Vagina (tissue), 2 donors: Measurements from ENCODE around the gene PIK3R1. TPM values are rescaled to one million over a fixed set of nuclear protein-coding genes. Genes with fewer than 3 reads are reported as not detected.

Experiments used
- DNase-seq, 2 donors: peaks; one replicate each; pipeline ENCODE4 v3.0.0-alpha.2; 2017; ENCODE audit errors: extremely low spot score in 2 of 2
- H3K27ac ChIP-seq: fragments of 200-600 bp; sonication (generic); one replicate; pipeline ENCODE4 v1.5.1; 2019
- H3K27me3 ChIP-seq: fragments of 200-600 bp; sonication (generic); one replicate; pipeline ENCODE4 v1.5.1; 2019
- H3K36me3 ChIP-seq, 2 donors: fragments of 200-600 bp; sonication (generic); one replicate each; pipeline ENCODE4 v1.5.1; 2017 to 2019
- H3K4me1 ChIP-seq: fragments of 200-600 bp; sonication (generic); one replicate; pipeline ENCODE4 v1.5.1; 2019
- H3K4me3 ChIP-seq, 2 donors: fragments of 200-600 bp; sonication (generic); 1 replicate in 1 of 2; 2 replicates in 1 of 2; pipeline ENCODE4 v1.5.1; 2016 to 2019
- H3K9me3 ChIP-seq: fragments of 200-600 bp; sonication (generic); one replicate; pipeline ENCODE4 v1.5.1; 2019
- POLR2A ChIP-seq, 2 donors: fragments of 450-650 bp; IDR thresholded peaks; one replicate each; pipeline ENCODE4 v1.6.1; 2017; ENCODE audit warnings: antibody characterized with exemption in 2 of 2, mild to moderate bottlenecking in 2 of 2, moderate library complexity in 2 of 2
- POLR2AphosphoS5 ChIP-seq, 2 donors: sonication (generic); formaldehyde crosslinking; IDR thresholded peaks; one replicate each; pipeline ENCODE4 v1.9.0; 2017; ENCODE audit warnings: antibody characterized with exemption in 2 of 2, mild to moderate bottlenecking in 2 of 2, low read depth in 1 of 2; ENCODE audit not compliant: insufficient read depth in 1 of 2
- intact Hi-C: fragments of 100-400 bp; cut with DNase I; formaldehyde crosslinking; loops from one replicate; pipeline ENCODE4 v1.15.1; 2023
- total RNA-seq: library from RNA; depleted of rRNA; stranded (reverse); fragments of >200 nt; gene quantifications from one replicate; pipeline ENCODE4 v1.2.3, GENCODE V29; 2016
- TF ChIP-seq, protein P1 (sequence below), 3 experiments: fragments of 450-650 bp in 2 of 3; fragments of 200-600 bp in 1 of 3; sonication (generic) in 1 of 3; IDR thresholded peaks; one replicate each; pipeline ENCODE4 v1.5.1; 2017 to 2019; ENCODE audit warnings: antibody characterized with exemption in 3 of 3, mild to moderate bottlenecking in 2 of 3, moderate library complexity in 2 of 3

Gene PIK3R1
- total RNA-seq, 1 donor from 2014 or later = 134 TPM

DNA sequence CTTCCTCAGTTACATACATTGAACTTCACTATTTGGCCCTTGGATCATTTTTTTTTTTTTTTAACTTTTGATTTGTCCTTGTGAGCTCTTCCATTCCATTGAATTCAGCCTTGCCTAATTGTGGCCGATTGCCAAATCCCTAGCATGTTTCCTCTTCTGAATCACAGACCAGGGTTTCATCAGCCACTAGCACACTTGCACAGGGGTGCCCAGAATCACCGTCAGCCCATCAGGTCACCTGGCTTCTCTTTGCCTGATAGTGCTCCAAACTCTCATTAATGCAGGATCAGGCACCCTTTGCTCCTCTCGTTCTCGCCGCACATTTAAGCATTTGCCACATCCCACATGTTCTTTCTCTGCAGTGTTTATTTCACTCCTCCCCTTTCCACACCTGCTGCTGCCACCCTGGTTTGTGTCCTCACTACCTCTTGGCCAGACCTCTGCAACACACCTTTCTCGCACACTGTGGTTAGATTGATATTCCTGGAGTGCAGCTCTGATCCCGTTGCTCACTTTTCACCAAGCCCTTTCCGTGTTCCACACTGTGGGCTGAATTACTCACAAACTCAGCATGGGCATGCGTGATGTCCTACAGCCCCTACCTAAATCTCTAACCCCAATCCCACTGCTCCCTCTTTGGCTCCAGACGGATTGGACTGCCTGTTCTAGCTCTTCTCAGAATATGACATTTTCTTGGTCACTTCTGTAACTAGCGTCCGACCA is 9.8 kb downstream of the PIK3R1 start:
- Histone ChIP-seq H3K4me3 (peak overlapping the region; percentile 0 to 11), H3K4me1 (peaks cover 91% of the 10 kb centered on the region), H3K36me3 (peaks cover 0 to 20% of the 10 kb centered on the region in 2 donors), H3K27ac (no peak overlapping the region), H3K9me3 (no peaks in the 10 kb centered on the region), H3K27me3 (no peaks in the 10 kb centered on the region)
- DNase-seq = no peak
- TF ChIP-seq POLR2AphosphoS5 (IDR thresholded peaks at IDR 0.05; ENCODE audit: insufficient read depth in 1 of 2, low read depth in 1 of 2) = peak in 1 of 2 donors; percentile 13
- TF ChIP-seq, protein P1, sequence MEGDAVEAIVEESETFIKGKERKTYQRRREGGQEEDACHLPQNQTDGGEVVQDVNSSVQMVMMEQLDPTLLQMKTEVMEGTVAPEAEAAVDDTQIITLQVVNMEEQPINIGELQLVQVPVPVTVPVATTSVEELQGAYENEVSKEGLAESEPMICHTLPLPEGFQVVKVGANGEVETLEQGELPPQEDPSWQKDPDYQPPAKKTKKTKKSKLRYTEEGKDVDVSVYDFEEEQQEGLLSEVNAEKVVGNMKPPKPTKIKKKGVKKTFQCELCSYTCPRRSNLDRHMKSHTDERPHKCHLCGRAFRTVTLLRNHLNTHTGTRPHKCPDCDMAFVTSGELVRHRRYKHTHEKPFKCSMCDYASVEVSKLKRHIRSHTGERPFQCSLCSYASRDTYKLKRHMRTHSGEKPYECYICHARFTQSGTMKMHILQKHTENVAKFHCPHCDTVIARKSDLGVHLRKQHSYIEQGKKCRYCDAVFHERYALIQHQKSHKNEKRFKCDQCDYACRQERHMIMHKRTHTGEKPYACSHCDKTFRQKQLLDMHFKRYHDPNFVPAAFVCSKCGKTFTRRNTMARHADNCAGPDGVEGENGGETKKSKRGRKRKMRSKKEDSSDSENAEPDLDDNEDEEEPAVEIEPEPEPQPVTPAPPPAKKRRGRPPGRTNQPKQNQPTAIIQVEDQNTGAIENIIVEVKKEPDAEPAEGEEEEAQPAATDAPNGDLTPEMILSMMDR (IDR thresholded peaks at IDR 0.05) = no peak
- no peak for TF ChIP-seq POLR2A (IDR thresholded peaks at IDR 0.05)
- intact Hi-C loops = no loop called here

DNA sequence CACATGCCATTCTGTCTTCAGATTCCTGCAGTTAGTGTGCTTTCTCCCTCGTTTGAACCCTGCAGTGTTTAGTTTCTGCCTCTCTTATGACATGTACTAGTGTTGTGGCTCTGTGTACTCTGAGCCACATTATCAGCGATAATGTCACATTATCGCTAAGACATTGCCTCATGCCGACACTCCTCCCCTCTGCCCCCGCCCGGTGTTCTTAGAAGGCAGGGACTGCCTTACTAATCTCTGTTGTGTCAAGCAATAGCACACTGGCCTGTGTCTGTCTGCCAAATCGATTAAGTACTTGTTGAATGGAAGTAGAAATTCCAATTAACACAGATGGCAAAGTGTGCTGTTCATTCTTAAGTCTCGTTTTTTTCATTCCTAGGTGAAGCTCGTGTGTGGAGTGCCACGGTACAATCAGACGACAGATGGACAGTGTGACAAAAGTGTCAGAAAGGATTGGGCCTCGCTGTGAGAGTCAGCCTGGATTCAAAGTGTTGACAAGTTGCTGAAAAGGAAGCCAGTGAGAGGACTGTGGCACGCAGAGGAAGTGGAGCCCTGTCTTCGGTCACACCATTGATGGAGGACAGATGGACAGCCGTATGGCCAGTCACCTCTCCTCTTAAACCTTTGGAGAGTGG is 10.5 kb downstream of the PIK3R1 start:
- peaks cover 92% of the 10 kb centered on the region for H3K4me1 ChIP-seq
- H3K36me3 ChIP-seq = peaks cover 0 to 27% of the 10 kb centered on the region in 2 donors
- no peak for TF ChIP-seq POLR2AphosphoS5 (IDR thresholded peaks at IDR 0.05; ENCODE audit: insufficient read depth in 1 of 2, low read depth in 1 of 2)
- TF ChIP-seq, protein P1 (IDR thresholded peaks at IDR 0.05) = no peak
- TF ChIP-seq POLR2A (IDR thresholded peaks at IDR 0.05) = no peak
- H3K27ac ChIP-seq = no peak overlapping the region
- intact Hi-C loops = no loop called here
- peak overlapping the region in 1 of 2 donors; percentile 11 for H3K4me3 ChIP-seq
- H3K9me3 ChIP-seq = no peaks in the 10 kb centered on the region
- no peak for DNase-seq
- no peaks in the 10 kb centered on the region for H3K27me3 ChIP-seq

DNA sequence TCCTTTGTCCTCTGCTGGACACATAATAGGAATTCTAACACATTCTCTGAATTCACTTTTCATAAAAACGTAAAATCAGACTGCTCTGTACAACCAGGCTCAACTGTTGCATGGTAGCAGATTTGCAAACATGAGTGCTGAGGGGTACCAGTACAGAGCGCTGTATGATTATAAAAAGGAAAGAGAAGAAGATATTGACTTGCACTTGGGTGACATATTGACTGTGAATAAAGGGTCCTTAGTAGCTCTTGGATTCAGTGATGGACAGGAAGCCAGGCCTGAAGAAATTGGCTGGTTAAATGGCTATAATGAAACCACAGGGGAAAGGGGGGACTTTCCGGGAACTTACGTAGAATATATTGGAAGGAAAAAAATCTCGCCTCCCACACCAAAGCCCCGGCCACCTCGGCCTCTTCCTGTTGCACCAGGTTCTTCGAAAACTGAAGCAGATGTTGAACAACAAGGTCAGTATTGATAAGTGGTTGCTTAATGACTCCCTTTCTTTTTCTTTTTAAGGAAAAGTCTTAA is 11.1 kb downstream of the PIK3R1 start:
- intact Hi-C loops = no loop called here

DNA sequence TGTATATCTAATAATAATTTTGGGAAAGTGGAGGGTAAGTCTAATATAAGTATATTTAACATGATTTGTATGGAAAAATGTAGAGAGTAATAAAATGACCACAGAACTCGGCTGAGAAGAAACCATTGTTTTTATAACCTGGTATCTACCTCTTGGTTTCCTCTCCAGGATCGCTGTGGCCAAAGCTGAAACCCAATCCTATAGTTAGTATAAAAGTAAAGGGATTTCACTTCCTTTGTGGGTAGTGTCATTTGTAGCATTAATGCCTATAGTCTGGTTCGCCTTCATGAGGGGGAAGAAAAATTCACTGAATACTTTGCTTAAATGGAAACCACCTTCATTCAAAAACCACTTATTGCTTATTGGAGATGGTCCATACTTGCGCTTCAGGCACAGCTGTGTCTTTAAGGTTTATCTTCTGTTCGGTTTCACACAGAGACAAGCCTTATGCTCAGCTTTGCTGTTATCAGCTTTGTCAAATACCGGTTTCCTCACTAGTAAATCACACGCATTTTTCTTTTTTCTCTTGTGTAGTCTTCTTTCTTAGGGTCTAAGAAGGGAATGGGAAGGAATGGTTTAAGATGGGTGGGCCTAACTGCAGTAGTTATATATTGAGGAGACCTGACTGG is 12.1 kb downstream of the PIK3R1 start:
- intact Hi-C loops = no loop called here
- Histone ChIP-seq H3K27ac (no peak overlapping the region), H3K36me3 (peaks cover 0 to 29% of the 10 kb centered on the region in 2 donors), H3K27me3 (no peaks in the 10 kb centered on the region), H3K9me3 (no peaks in the 10 kb centered on the region), H3K4me1 (peaks cover 94% of the 10 kb centered on the region), H3K4me3 (no peak overlapping the region)
- no peak for TF ChIP-seq POLR2AphosphoS5 (IDR thresholded peaks at IDR 0.05; ENCODE audit: insufficient read depth in 1 of 2, low read depth in 1 of 2)
- TF ChIP-seq POLR2A (IDR thresholded peaks at IDR 0.05) = no peak
- TF ChIP-seq, protein P1 (IDR thresholded peaks at IDR 0.05) = no peak
- DNase-seq = no peak

More for the DNA sequence above, 11.1 kb downstream of the PIK3R1 start:
- Histone ChIP-seq H3K27ac (no peak overlapping the region), H3K4me3 (no peak overlapping the region), H3K27me3 (no peaks in the 10 kb centered on the region), H3K4me1 (peaks cover 94% of the 10 kb centered on the region), H3K9me3 (no peaks in the 10 kb centered on the region), H3K36me3 (peaks cover 0 to 29% of the 10 kb centered on the region in 2 donors)
- DNase-seq = no peak
- TF ChIP-seq POLR2AphosphoS5 (IDR thresholded peaks at IDR 0.05; ENCODE audit: insufficient read depth in 1 of 2, low read depth in 1 of 2) = no peak
- no peak for TF ChIP-seq POLR2A (IDR thresholded peaks at IDR 0.05)
- TF ChIP-seq, protein P1 (IDR thresholded peaks at IDR 0.05) = no peak
